PFSK-1 (cell line): Measurements from ENCODE around the gene CNOT10.

Source experiments
- FOXP2 ChIP-seq: optimal IDR thresholded peaks from 2 replicates; pipeline ENCODE3; 2011; ENCODE audit warnings: borderline replicate concordance, control low read depth, inconsistent platforms; ENCODE audit not compliant: insufficient read depth; ENCODE audit errors: extremely low read length, extremely low read depth
- POLR2AphosphoS5 ChIP-seq: IDR thresholded peaks from 2 replicates; pipeline ENCODE4 v1.6.1; 2012; ENCODE audit warnings: low read depth, mild to moderate bottlenecking, control low read depth, low read length, moderate library complexity
- SIN3A ChIP-seq: IDR thresholded peaks from 2 replicates; pipeline ENCODE4 v1.6.1; 2012; ENCODE audit warnings: mild to moderate bottlenecking, low read length, moderate library complexity, borderline replicate concordance; ENCODE audit not compliant: insufficient read depth
- TAF1 ChIP-seq: IDR thresholded peaks from 2 replicates; pipeline ENCODE4 v1.6.1; 2012; ENCODE audit warnings: low read length, control low read depth, borderline replicate concordance; ENCODE audit not compliant: insufficient read depth
- TF ChIP-seq, protein P1 (sequence below), 2 experiments: IDR thresholded peaks; 2 replicates each; pipeline versions ENCODE4 v1.6.1 to v1.8.0; 2011 to 2012; ENCODE audit warnings: low read depth in 2 of 2, low read length in 2 of 2, control low read depth in 1 of 2, inconsistent platforms in 1 of 2, mild to moderate bottlenecking in 1 of 2, moderate library complexity in 1 of 2; ENCODE audit not compliant: insufficient read depth in 1 of 2

Gene CNOT10

DNA sequence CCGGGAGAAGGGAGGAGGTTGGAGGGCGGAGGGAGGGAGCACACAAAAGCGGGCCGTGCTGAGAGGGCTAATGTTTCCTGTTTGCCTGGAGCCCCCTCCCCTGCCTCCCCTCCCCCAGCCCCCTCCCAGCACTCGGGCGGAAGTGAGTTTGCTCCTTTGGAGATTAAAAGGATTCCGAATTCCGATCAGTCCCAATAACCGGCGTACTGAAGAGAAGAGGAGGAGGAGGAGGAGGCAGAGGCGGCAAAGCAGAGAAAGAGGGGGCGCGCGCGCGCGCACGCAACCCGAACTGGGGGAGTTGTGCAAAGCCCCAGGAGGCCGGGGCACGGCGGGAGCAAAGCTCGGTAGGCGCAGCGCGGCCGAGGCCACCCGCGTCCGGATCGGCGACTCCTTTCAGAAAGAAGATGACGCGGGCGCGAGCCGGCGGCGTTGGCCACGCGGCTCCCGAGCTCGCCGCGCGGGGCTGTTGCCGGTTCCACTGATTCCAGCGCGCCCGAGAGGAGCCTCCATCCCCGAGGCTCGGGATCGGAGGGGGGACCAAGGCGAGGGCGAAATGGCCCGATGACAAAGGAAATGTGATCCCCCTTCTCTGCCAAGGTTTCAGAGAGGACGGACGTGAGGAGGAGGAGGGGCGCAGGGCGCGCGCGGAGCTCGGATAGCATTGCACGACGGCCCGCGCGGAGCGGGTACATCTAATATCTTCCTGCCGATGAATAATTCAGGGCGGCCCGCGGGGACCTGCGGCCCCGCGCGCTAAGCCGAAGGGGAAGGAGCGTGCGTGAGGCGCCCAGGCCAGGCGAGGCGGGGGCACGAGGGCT is 131.7 kb downstream of the CNOT10 start:
- TF ChIP-seq, protein P1, sequence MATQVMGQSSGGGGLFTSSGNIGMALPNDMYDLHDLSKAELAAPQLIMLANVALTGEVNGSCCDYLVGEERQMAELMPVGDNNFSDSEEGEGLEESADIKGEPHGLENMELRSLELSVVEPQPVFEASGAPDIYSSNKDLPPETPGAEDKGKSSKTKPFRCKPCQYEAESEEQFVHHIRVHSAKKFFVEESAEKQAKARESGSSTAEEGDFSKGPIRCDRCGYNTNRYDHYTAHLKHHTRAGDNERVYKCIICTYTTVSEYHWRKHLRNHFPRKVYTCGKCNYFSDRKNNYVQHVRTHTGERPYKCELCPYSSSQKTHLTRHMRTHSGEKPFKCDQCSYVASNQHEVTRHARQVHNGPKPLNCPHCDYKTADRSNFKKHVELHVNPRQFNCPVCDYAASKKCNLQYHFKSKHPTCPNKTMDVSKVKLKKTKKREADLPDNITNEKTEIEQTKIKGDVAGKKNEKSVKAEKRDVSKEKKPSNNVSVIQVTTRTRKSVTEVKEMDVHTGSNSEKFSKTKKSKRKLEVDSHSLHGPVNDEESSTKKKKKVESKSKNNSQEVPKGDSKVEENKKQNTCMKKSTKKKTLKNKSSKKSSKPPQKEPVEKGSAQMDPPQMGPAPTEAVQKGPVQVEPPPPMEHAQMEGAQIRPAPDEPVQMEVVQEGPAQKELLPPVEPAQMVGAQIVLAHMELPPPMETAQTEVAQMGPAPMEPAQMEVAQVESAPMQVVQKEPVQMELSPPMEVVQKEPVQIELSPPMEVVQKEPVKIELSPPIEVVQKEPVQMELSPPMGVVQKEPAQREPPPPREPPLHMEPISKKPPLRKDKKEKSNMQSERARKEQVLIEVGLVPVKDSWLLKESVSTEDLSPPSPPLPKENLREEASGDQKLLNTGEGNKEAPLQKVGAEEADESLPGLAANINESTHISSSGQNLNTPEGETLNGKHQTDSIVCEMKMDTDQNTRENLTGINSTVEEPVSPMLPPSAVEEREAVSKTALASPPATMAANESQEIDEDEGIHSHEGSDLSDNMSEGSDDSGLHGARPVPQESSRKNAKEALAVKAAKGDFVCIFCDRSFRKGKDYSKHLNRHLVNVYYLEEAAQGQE (IDR thresholded peaks at IDR 0.05; ENCODE audit: insufficient read depth in 1 of 2, low read depth in 2 of 2, low read length in 2 of 2) = no peak
- TF ChIP-seq POLR2AphosphoS5 = no peak
- TF ChIP-seq TAF1 = no peak
- no peak for TF ChIP-seq FOXP2
- TF ChIP-seq SIN3A = no peak

DNA sequence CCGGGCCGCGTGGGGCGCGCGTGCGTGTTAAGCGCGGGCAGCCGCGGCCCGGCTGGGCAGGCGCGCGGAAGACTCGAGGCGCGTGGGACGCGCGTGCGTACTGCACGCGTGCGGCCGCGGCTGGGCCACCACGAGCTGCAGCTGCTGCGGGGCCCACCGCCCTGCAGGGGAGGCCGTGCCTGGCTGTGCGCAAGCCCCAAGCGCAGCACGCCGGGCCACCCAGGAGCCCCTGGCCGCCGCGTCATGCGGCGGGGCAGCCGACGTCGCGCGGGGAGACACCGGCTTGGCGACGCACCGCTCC is 132.2 kb downstream of the CNOT10 start:
- TF ChIP-seq SIN3A = no peak
- no peak for TF ChIP-seq POLR2AphosphoS5
- TF ChIP-seq FOXP2 = no peak
- TF ChIP-seq, protein P1 (IDR thresholded peaks at IDR 0.05; ENCODE audit: insufficient read depth in 1 of 2, low read depth in 2 of 2, low read length in 2 of 2) = no peak
- no peak for TF ChIP-seq TAF1

DNA sequence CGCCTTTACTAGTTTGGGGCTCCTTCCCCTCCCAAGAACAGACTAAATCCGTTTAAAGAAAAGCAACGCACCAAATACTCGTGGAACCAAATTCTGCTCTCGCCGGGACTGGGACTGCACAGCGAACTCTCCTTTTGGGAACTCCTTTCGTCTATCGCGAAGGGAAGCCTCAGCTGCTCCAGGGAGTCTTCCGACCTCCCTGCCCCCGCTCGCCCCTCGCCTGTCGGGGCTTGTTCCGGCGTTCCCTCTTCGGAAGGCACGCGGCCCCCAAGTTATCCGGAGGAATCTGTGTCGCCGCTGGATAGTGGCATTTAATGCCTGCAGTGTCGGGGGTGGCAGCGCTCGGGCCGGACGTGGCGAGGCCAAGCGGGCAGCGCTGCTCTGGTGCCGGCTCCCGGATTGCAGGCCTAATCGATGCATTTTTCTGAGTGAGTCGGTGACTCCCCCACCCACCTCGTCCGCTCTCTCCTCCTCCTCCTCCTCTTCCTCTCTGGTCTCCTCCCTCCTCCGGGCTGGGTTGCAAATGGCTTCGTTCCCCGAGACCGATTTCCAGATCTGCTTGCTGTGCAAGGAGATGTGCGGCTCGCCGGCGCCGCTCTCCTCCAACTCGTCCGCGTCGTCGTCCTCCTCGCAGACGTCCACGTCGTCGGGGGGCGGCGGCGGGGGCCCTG is 132.7 kb downstream of the CNOT10 start, which contains the start of gene TRIM71:
TRIM71 (plus strand) TSS at position 440 of the 671 bp plus-strand sequence; CDS start at position 524, 84 bp downstream.
- TF ChIP-seq FOXP2 = no peak
- no peak for TF ChIP-seq SIN3A
- TF ChIP-seq TAF1 = no peak
- TF ChIP-seq POLR2AphosphoS5 = no peak
- TF ChIP-seq, protein P1 (IDR thresholded peaks at IDR 0.05; ENCODE audit: insufficient read depth in 1 of 2, low read depth in 2 of 2, low read length in 2 of 2) = no peak

DNA sequence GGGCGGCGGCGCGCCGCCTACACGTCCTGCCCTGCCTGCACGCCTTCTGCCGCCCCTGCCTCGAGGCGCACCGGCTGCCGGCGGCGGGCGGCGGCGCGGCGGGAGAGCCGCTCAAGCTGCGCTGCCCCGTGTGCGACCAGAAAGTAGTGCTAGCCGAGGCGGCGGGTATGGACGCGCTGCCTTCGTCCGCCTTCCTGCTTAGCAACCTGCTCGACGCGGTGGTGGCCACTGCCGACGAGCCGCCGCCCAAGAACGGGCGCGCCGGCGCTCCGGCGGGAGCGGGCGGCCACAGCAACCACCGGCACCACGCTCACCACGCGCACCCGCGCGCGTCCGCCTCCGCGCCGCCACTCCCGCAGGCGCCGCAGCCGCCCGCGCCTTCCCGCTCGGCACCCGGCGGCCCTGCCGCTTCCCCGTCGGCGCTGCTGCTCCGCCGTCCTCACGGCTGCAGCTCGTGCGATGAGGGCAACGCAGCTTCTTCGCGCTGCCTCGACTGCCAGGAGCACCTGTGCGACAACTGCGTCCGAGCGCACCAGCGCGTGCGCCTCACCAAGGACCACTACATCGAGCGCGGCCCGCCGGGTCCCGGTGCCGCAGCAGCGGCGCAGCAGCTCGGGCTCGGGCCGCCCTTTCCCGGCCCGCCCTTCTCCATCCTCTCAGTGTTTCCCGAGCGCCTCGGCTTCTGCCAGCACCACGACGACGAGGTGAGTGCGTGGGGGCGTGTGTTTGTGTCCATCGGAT is 133.4 kb downstream of the CNOT10 start:
- no peak for TF ChIP-seq SIN3A
- TF ChIP-seq, protein P1 (IDR thresholded peaks at IDR 0.05; ENCODE audit: insufficient read depth in 1 of 2, low read depth in 2 of 2, low read length in 2 of 2) = no peak
- TF ChIP-seq FOXP2 = no peak
